HG02938 (cell line): Measurements from ENCODE around the gene SPEF2.
A peak's percentile ranks its signal among the peaks of the same experiment; 100 is the strongest.

Experiments
- ATAC-seq: cut with Tn5 transposase; IDR thresholded peaks from one replicate; pipeline ENCODE4 v1.9.1; 2021; ENCODE audit warnings: mild to moderate bottlenecking, moderate library complexity; ENCODE audit not compliant: unreplicated experiment

The SPEF2 gene

DNA sequence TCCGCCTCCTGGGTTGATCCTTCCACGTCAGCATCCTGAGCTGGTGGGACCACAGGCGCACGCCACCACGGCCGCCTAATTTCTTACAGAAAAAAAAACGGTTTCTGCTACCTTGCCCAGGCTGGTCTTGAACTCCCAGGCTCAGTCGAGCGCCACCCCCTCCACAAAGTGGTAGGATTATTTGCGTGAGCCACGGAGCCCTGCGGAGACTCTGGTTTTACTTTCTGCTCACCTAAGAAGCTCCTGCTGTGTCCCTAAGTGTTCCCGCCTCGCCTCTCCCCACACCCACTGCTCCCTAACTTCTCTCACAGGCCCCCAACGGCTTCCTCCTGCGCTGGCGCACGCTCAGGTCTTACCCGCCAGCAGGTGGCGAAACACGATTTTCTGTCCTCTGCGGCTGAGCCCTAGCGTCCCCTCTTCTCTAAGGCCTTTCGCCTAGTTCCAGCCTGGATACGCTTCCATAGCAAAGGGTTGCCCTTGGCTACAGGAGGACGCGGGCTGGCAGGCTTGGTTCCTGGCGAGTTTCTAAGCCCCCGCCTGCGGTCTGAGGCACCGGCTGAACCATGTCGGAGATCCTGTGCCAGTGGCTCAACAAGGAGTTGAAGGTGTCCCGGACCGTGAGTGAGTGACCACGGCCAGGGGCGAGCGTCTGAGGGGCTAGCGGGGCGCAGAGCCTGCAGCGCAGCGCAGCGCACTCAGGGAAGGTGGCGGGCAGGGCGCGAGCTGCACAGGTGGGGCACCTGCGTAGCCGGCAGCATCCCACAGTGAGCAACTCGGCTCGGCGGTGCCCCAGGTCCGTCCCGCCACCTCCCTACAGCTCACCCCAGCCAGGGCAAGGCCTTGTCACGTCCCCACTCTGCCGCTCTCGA, at the start of gene SPEF2:
Gene SPEF2 (plus strand): TSS at position 429 of the 869 bp plus-strand sequence. CDS start 135 bp downstream, at position 564.
- ATAC-seq, result peak; percentile 75

DNA sequence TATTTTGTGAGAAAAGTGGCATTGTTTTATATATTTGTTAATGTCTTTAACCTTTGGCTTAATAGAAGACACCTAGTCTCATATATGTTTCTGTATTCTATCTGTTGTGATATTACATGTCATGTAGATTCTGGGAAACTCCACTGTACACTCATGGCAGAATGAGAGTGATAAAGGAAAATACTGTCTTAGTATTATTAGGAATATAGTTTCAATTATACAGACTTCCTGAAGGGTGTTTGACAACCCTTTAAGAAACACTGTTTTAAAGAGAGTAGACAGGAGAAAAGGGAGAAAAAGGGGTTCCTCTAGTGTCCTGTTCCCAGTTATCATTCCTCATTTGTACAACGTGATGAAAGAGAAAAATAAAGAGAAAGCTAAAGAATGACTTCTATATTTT, 42.1 kb upstream of the SPEF2 start:
- ATAC-seq, result no peak

- no peak for ATAC-seq
Measured at GRCh38 chr5:35587419-35587818, 30.2 kb upstream of the SPEF2 start.

GRCh38 chr5:35593338-35593737, 24.3 kb upstream of the SPEF2 start:
- ATAC-seq, result no peak

DNA sequence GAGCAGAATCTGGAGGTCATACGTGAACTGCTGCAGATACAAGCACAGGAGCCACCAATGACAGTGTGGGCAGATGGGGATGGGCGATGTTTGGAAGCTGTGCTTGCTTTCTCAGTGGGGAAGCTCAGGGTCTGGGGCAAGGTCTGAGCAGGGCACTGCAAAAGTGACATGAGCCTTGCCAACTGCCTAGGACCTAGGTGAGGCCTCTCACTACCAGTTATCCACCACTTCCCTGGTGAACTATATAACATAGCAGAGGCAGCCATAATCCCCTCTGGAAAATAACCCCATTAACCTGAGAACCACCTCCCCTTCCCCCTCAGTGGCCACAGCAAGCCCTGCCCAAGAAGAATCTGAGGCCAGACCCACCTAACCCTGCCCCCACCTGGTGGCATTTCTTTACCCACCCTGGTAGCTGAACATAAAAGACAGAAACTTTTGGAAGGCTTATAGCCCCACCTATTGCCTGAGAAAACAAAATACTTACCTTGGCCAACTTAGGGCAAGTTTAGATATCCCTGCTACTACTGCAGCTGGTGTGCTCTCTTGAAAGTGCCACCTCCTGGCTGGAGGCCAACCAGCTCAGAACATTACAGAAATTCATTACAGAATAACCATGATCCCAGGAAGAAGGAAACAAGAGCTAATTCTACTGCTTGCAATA, 18.8 kb upstream of the SPEF2 start:
- no peak for ATAC-seq

DNA sequence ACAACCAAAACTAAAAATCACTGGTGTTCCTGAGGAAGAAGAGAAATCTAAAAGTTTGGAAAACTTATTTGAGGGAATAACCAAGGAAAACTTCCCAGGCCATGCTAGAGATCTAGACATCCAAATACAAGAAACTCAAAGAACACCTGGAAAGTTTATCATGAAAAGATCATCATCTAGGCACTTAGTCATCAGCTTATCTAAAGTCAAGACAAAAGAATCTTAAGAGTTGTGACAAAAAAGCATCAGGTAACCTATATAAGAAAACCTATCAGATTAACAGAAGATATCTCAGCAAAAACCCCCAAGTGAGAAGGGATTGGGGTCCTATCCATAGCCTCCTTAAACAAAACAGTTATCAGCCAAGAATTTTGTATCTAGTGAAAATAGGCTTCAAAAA, 17.1 kb upstream of the SPEF2 start:
- no peak for ATAC-seq

- ATAC-seq, result no peak
Measured at GRCh38 chr5:35608881-35609779, 8.5 kb upstream of the SPEF2 start.

GRCh38 chr5:35617060-35617434, 616 bp upstream of the SPEF2 start:
- no peak for ATAC-seq

- no peak for ATAC-seq
Measured at GRCh38 chr5:35618304-35618636, 607 bp downstream of the SPEF2 start.

- ATAC-seq, result no peak
Measured at GRCh38 chr5:35618781-35619180, 1.1 kb downstream of the SPEF2 start.

- ATAC-seq, result no peak
Measured at GRCh38 chr5:35622974-35623373, 5.3 kb downstream of the SPEF2 start.

- no peak for ATAC-seq
Measured at GRCh38 chr5:35623991-35624390, 6.3 kb downstream of the SPEF2 start.

DNA sequence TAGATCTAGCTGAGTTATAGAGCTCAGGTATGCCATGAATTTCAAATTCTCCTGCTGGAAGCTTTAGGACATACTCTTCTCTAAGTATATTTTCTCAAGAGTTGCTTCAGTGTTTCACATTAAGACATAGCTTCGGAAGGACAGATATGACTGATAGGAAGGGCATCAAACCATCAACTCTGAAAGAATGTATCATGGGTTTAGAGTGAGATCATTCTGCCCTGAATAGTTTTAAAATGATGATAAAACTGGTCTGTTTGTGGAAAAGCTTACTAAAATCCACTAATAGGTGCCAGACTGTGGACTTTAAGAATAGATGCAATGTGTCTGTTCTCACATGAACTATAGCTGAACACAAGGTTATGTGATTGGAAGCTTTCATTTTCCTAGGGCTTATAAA, 8.4 kb downstream of the SPEF2 start:
- no peak for ATAC-seq

GRCh38 chr5:35626553-35626952, 8.9 kb downstream of the SPEF2 start:
- no peak for ATAC-seq

DNA sequence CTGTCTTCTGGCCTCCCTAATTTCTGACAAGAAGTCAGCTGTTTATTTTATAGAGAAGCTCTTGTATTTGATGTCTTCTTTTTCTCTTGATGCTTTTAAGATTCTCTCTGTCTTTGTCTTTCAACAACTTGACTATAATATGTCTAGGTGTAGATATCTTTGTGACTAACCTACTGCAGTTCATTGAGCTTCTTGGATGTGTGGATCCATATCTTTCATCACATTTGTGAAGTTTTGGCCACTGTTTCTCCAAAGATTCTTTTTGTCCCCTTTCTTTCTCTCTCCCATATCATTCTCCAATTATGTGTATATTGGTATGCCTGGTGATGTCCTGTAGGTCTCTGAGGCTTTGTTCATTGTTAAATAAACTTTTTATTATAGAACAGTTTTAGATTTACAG, 16.7 kb downstream of the SPEF2 start:
- ATAC-seq, result no peak

DNA sequence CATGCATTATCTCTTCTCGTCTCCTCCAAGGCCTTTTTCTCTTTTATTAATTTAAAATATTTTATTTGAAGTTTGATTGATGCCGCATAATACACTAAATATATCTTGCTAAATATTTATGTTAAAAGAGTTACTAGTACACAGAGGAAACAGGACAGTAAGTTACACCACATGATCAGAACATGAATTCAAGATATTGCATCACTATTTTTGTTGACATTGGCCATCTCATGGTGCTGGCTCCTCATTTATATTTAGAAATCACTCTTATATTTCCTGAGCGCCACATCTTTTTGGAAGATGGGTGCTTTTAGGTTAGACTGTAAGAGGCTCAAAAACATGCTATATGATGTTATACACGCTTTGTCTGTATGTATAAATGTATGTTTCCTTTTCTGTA, 23.0 kb downstream of the SPEF2 start:
- ATAC-seq, result no peak

GRCh38 chr5:35644543-35644942, 26.9 kb downstream of the SPEF2 start:
- ATAC-seq, result no peak

GRCh38 chr5:35647128-35647527, 29.5 kb downstream of the SPEF2 start:
- no peak for ATAC-seq

GRCh38 chr5:35647712-35648111, 30.0 kb downstream of the SPEF2 start:
- ATAC-seq, result no peak

DNA sequence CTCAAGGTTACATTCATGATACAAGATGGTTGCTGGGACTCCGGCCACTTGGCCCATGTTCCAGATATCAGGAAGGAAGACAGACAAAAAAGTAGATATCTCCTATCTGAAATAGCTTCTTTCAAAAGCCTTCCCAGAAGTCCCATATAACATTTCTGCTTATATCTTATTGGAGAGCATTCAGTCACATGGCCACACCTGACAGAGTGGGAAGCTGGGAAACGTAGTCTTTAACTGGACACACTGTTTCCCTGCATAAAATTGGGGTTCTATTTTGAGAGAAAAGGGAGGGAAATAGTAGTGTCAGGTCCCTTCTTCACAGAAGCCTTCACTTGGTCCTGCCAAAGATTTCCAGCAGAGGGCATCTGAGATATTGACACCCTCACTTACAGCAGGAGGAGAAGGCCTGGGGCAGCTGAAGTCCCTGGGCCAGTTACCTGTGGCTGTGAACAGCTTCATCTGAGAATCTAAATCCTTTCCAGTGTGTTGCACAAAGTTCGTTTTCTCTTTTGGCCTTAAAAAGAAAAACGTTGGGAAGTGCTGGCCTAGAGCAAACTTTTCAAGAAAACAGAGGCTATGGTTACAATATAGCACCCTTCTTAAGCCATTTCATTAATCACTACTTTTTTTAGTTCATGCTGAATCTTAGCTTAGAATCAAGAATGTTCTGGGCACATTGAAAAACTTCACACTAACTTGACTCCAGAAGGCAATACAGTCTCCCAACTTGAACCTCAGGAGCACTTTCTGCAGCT, 33.5 kb downstream of the SPEF2 start:
- peak; percentile 71 for ATAC-seq

GRCh38 chr5:35656721-35657120, 39.1 kb downstream of the SPEF2 start:
- ATAC-seq, result no peak
